ENCODE data around the gene COG5.

COG5 gene

GRCh38 chr7:107359520-107360316 lies 204.0 kb downstream of the COG5 start:
- no peaks in the 10 kb centered on the region for H3K4me1 ChIP-seq (ENCODE audit: insufficient read depth, low read length)
- WGBS, result 86% methylated on average over 9 of the region's 9 CpGs
- H3K9ac ChIP-seq (ENCODE audit: low read depth, low read length), result no peak overlapping the region
- H3K27me3 ChIP-seq (ENCODE audit: insufficient read depth, low read length), result no peaks in the 10 kb centered on the region
- peaks cover 39% of the 10 kb centered on the region for H3K36me3 ChIP-seq (ENCODE audit: insufficient read depth, low read length)
- no peak overlapping the region for H3K4me3 ChIP-seq (ENCODE audit: low read length)
- H3K27ac ChIP-seq (ENCODE audit: low read depth, low read length), result no peak overlapping the region
- peaks cover 24% of the 10 kb centered on the region for H3K9me3 ChIP-seq (ENCODE audit: insufficient read depth, low read depth, low read length)

GRCh38 chr7:107355616-107356015 lies 208.1 kb downstream of the COG5 start:
- no peak overlapping the region for H3K27ac ChIP-seq (ENCODE audit: low read depth, low read length)
- H3K27me3 ChIP-seq (ENCODE audit: insufficient read depth, low read length), result no peaks in the 10 kb centered on the region
- no peak overlapping the region for H3K4me3 ChIP-seq (ENCODE audit: low read length)
- H3K9me3 ChIP-seq (ENCODE audit: insufficient read depth, low read depth, low read length), result peaks cover 17% of the 10 kb centered on the region
- H3K36me3 ChIP-seq (ENCODE audit: insufficient read depth, low read length), result peaks cover 20% of the 10 kb centered on the region
- no peaks in the 10 kb centered on the region for H3K4me1 ChIP-seq (ENCODE audit: insufficient read depth, low read length)
- WGBS, result 88% methylated on average over 1 of the region's 2 CpGs
- H3K9ac ChIP-seq (ENCODE audit: low read depth, low read length), result no peak overlapping the region

GRCh38 chr7:107354640-107355039 lies 209.1 kb downstream of the COG5 start:
- H3K9me3 ChIP-seq (ENCODE audit: insufficient read depth, low read depth, low read length), result peaks cover 7% of the 10 kb centered on the region
- WGBS, result 100% methylated on average over 1 of the region's 3 CpGs
- H3K36me3 ChIP-seq (ENCODE audit: insufficient read depth, low read length), result peaks cover 11% of the 10 kb centered on the region
- H3K4me3 ChIP-seq (ENCODE audit: low read length), result no peak overlapping the region
- H3K27me3 ChIP-seq (ENCODE audit: insufficient read depth, low read length), result no peaks in the 10 kb centered on the region
- no peak overlapping the region for H3K9ac ChIP-seq (ENCODE audit: low read depth, low read length)
- no peaks in the 10 kb centered on the region for H3K4me1 ChIP-seq (ENCODE audit: insufficient read depth, low read length)
- no peak overlapping the region for H3K27ac ChIP-seq (ENCODE audit: low read depth, low read length)

- H3K9ac ChIP-seq (ENCODE audit: low read depth, low read length), result no peak overlapping the region
- H3K27ac ChIP-seq (ENCODE audit: low read depth, low read length), result no peak overlapping the region
- no peaks in the 10 kb centered on the region for H3K27me3 ChIP-seq (ENCODE audit: insufficient read depth, low read length)
Observed at GRCh38 chr7:107353701-107354100, 210.0 kb downstream of the COG5 start.

GRCh38 chr7:107345898-107346297 lies 217.8 kb downstream of the COG5 start:
- Histone ChIP-seq H3K27me3 (ENCODE audit: insufficient read depth, low read length) (no peaks in the 10 kb centered on the region), H3K4me1 (ENCODE audit: insufficient read depth, low read length) (no peaks in the 10 kb centered on the region), H3K9me3 (ENCODE audit: insufficient read depth, low read depth, low read length) (peaks cover 7% of the 10 kb centered on the region; the same call in 1 of the 2 replicates), H3K36me3 (ENCODE audit: insufficient read depth, low read length) (no peaks in the 10 kb centered on the region), H3K4me3 (ENCODE audit: low read length) (no peak overlapping the region), H3K9ac (ENCODE audit: low read depth, low read length) (no peak overlapping the region), H3K27ac (ENCODE audit: low read depth, low read length) (no peak overlapping the region)
- WGBS, result no CpG with 5 or more reads among the region's 1 CpG

More at GRCh38 chr7:107353701-107354100, 210.0 kb downstream of the COG5 start:
- Histone ChIP-seq H3K4me3 (ENCODE audit: low read length) (no peak overlapping the region), H3K9me3 (ENCODE audit: insufficient read depth, low read depth, low read length) (no peaks in the 10 kb centered on the region), H3K4me1 (ENCODE audit: insufficient read depth, low read length) (no peaks in the 10 kb centered on the region), H3K36me3 (ENCODE audit: insufficient read depth, low read length) (peaks cover 4% of the 10 kb centered on the region; the same call in 1 of the 2 replicates)

GRCh38 chr7:107344799-107345198 lies 218.9 kb downstream of the COG5 start:
- H3K9ac ChIP-seq (ENCODE audit: low read depth, low read length), result no peak overlapping the region
- H3K4me1 ChIP-seq (ENCODE audit: insufficient read depth, low read length), result no peaks in the 10 kb centered on the region
- H3K27me3 ChIP-seq (ENCODE audit: insufficient read depth, low read length), result no peaks in the 10 kb centered on the region
- 98% methylated on average over 5 of the region's 5 CpGs for WGBS
- no peaks in the 10 kb centered on the region for H3K36me3 ChIP-seq (ENCODE audit: insufficient read depth, low read length)
- H3K9me3 ChIP-seq (ENCODE audit: insufficient read depth, low read depth, low read length), result peaks cover 7% of the 10 kb centered on the region; the same call in 1 of the 2 replicates
- no peak overlapping the region for H3K4me3 ChIP-seq (ENCODE audit: low read length)
- no peak overlapping the region for H3K27ac ChIP-seq (ENCODE audit: low read depth, low read length)

GRCh38 chr7:107344286-107344685 lies 219.4 kb downstream of the COG5 start:
- peaks cover 7% of the 10 kb centered on the region; the same call in 1 of the 2 replicates for H3K9me3 ChIP-seq (ENCODE audit: insufficient read depth, low read depth, low read length)
- no peaks in the 10 kb centered on the region for H3K27me3 ChIP-seq (ENCODE audit: insufficient read depth, low read length)
- H3K27ac ChIP-seq (ENCODE audit: low read depth, low read length), result no peak overlapping the region
- H3K4me3 ChIP-seq (ENCODE audit: low read length), result no peak overlapping the region
- H3K36me3 ChIP-seq (ENCODE audit: insufficient read depth, low read length), result no peaks in the 10 kb centered on the region
- 95% methylated on average over 3 of the region's 4 CpGs for WGBS
- H3K9ac ChIP-seq (ENCODE audit: low read depth, low read length), result no peak overlapping the region
- no peaks in the 10 kb centered on the region for H3K4me1 ChIP-seq (ENCODE audit: insufficient read depth, low read length)

GRCh38 chr7:107338080-107338479 lies 225.6 kb downstream of the COG5 start:
- Histone ChIP-seq H3K36me3 (ENCODE audit: insufficient read depth, low read length) (no peaks in the 10 kb centered on the region), H3K27ac (ENCODE audit: low read depth, low read length) (no peak overlapping the region), H3K4me3 (ENCODE audit: low read length) (no peak overlapping the region), H3K9me3 (ENCODE audit: insufficient read depth, low read depth, low read length) (peaks cover 3% of the 10 kb centered on the region; the same call in 1 of the 2 replicates), H3K4me1 (ENCODE audit: insufficient read depth, low read length) (0 out of 2 replicates have a peak, but pooled peaks cover 3% of the 10 kb centered on the region), H3K27me3 (ENCODE audit: insufficient read depth, low read length) (no peaks in the 10 kb centered on the region), H3K9ac (ENCODE audit: low read depth, low read length) (no peak overlapping the region)
- 100% methylated on average over 1 of the region's 1 CpG for WGBS

GRCh38 chr7:107332488-107333269 lies 231.0 kb downstream of the COG5 start:
- WGBS, result 96% methylated on average over 3 of the region's 4 CpGs
- H3K27ac ChIP-seq (ENCODE audit: low read depth, low read length), result no peak overlapping the region
- H3K4me1 ChIP-seq (ENCODE audit: insufficient read depth, low read length), result no peaks in the 10 kb centered on the region
- no peaks in the 10 kb centered on the region for H3K9me3 ChIP-seq (ENCODE audit: insufficient read depth, low read depth, low read length)
- no peak overlapping the region for H3K4me3 ChIP-seq (ENCODE audit: low read length)
- H3K9ac ChIP-seq (ENCODE audit: low read depth, low read length), result no peak overlapping the region
- no peaks in the 10 kb centered on the region for H3K36me3 ChIP-seq (ENCODE audit: insufficient read depth, low read length)
- no peaks in the 10 kb centered on the region for H3K27me3 ChIP-seq (ENCODE audit: insufficient read depth, low read length)

- no peaks in the 10 kb centered on the region for H3K4me1 ChIP-seq (ENCODE audit: insufficient read depth, low read length)
- H3K27ac ChIP-seq (ENCODE audit: low read depth, low read length), result no peak overlapping the region
- H3K4me3 ChIP-seq (ENCODE audit: low read length), result no peak overlapping the region
- H3K9ac ChIP-seq (ENCODE audit: low read depth, low read length), result no peak overlapping the region
- no peaks in the 10 kb centered on the region for H3K27me3 ChIP-seq (ENCODE audit: insufficient read depth, low read length)
- no peaks in the 10 kb centered on the region for H3K36me3 ChIP-seq (ENCODE audit: insufficient read depth, low read length)
- H3K9me3 ChIP-seq (ENCODE audit: insufficient read depth, low read depth, low read length), result no peaks in the 10 kb centered on the region
Observed at GRCh38 chr7:107330478-107330877, 233.2 kb downstream of the COG5 start.

- Histone ChIP-seq H3K36me3 (ENCODE audit: insufficient read depth, low read length) (no peaks in the 10 kb centered on the region), H3K27ac (ENCODE audit: low read depth, low read length) (no peak overlapping the region), H3K9ac (ENCODE audit: low read depth, low read length) (no peak overlapping the region), H3K9me3 (ENCODE audit: insufficient read depth, low read depth, low read length) (no peaks in the 10 kb centered on the region), H3K27me3 (ENCODE audit: insufficient read depth, low read length) (no peaks in the 10 kb centered on the region), H3K4me1 (ENCODE audit: insufficient read depth, low read length) (no peaks in the 10 kb centered on the region), H3K4me3 (ENCODE audit: low read length) (no peak overlapping the region)
Observed at GRCh38 chr7:107327986-107328569, 235.6 kb downstream of the COG5 start.

Data from HUES64 (cell line).